Body of pancreas (tissue), 4 donors: ENCODE data around the gene SERHL2.

Experiments used
- CTCF ChIP-seq, 7 experiments: fragments of 450-650 bp in 4 of 7; fragments of 200-600 bp in 3 of 7; sonication (generic) in 3 of 7; IDR thresholded peaks; one replicate each; pipeline ENCODE4 v1.5.1; 2016 to 2019; ENCODE audit warnings: antibody characterized with exemption in 7 of 7
- POLR2A ChIP-seq, 3 donors: fragments of 450-650 bp; IDR thresholded peaks; one replicate each; pipeline ENCODE4 v1.6.1; 2016; ENCODE audit warnings: antibody characterized with exemption in 3 of 3, mild to moderate bottlenecking in 2 of 3

- no peak for TF ChIP-seq CTCF (IDR thresholded peaks at IDR 0.05)
- no peak for TF ChIP-seq POLR2A (IDR thresholded peaks at IDR 0.05)
Observed at GRCh38 chr22:42603427-42603826, 49.7 kb downstream of the SERHL2 start.
